Neural cell (in vitro differentiated cells): Measurements from ENCODE around the gene RNF32.

Experiments
- MXI1 ChIP-seq: fragments of 450-650 bp; conservative IDR thresholded peaks from 2 replicates; pipeline ENCODE4 v1.6.1; 2014; ENCODE audit warnings: antibody characterized with exemption, mild to moderate bottlenecking; ENCODE audit not compliant: poor library complexity, severe bottlenecking
- TF ChIP-seq, protein P1 (sequence below): fragments of 450-650 bp; IDR thresholded peaks from 2 replicates; pipeline ENCODE4 v1.5.1; 2014; ENCODE audit warnings: antibody characterized with exemption, mild to moderate bottlenecking, moderate library complexity; ENCODE audit not compliant: poor library complexity, severe bottlenecking

DNA sequence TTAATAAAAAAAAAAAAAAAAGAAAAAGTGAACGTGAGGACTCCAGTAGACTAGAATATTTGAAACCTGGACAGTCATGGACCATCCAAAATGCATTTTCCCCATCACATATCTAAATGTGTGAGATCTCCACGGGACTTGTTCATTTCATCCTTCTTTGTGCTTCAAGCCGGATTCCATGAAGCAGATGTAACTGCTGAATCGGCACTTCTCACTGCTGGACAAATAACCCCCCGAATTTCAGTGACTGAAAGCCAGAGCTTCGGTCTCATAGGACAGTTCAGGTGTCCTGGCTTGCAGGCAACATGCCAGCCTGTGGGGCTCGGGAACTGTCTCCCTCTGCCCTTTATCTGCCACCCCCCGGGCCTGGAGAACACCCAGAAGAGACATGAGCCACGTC, 33.3 kb downstream of the RNF32 start:
- TF ChIP-seq, protein P1, sequence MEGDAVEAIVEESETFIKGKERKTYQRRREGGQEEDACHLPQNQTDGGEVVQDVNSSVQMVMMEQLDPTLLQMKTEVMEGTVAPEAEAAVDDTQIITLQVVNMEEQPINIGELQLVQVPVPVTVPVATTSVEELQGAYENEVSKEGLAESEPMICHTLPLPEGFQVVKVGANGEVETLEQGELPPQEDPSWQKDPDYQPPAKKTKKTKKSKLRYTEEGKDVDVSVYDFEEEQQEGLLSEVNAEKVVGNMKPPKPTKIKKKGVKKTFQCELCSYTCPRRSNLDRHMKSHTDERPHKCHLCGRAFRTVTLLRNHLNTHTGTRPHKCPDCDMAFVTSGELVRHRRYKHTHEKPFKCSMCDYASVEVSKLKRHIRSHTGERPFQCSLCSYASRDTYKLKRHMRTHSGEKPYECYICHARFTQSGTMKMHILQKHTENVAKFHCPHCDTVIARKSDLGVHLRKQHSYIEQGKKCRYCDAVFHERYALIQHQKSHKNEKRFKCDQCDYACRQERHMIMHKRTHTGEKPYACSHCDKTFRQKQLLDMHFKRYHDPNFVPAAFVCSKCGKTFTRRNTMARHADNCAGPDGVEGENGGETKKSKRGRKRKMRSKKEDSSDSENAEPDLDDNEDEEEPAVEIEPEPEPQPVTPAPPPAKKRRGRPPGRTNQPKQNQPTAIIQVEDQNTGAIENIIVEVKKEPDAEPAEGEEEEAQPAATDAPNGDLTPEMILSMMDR: no peak
- no peak for TF ChIP-seq MXI1
